Kidney capillary endothelial cell (primary cell): Measurements from ENCODE around the gene CPZ.

ENCODE experiments used
- DNase-seq: peaks from one replicate; pipeline ENCODE4 v3.0.0-alpha.2; 2018; ENCODE audit warnings: low spot score

CPZ gene

GRCh38 chr4:8592366-8593263 is at the start of gene CPZ:
Gene CPZ (plus strand): TSS chr4:8592765. CDS start chr4:8592834, 69 bp downstream.
- no peak for DNase-seq

GRCh38 chr4:8542776-8543525 is 49.6 kb upstream of the CPZ start:
- no peak for DNase-seq

- DNase-seq: no peak
These were observed 48.9 kb upstream of the CPZ start for GRCh38 chr4:8543623-8544022.

GRCh38 chr4:8544282-8544681 is 48.3 kb upstream of the CPZ start:
- no peak for DNase-seq

GRCh38 chr4:8544741-8545438 is 47.7 kb upstream of the CPZ start:
- DNase-seq: no peak

- no peak for DNase-seq
These were observed 47.2 kb upstream of the CPZ start for GRCh38 chr4:8545439-8545765.

GRCh38 chr4:8546766-8547107 is 45.8 kb upstream of the CPZ start:
- no peak for DNase-seq

GRCh38 chr4:8547108-8547911 is 45.3 kb upstream of the CPZ start:
- DNase-seq: no peak

GRCh38 chr4:8547912-8548730 is 44.4 kb upstream of the CPZ start:
- DNase-seq: no peak

- DNase-seq: no peak
These were observed 43.7 kb upstream of the CPZ start for GRCh38 chr4:8548731-8549351.

- DNase-seq: no peak
These were observed 43.1 kb upstream of the CPZ start for GRCh38 chr4:8549352-8549931.

- no peak for DNase-seq
These were observed 41.9 kb upstream of the CPZ start for GRCh38 chr4:8550691-8551090.

GRCh38 chr4:8552024-8552423 is 40.5 kb upstream of the CPZ start:
- no peak for DNase-seq

GRCh38 chr4:8552581-8553205 is 39.9 kb upstream of the CPZ start:
- DNase-seq: no peak

GRCh38 chr4:8553216-8553615 is 39.3 kb upstream of the CPZ start:
- DNase-seq: no peak

- DNase-seq: no peak
These were observed 38.6 kb upstream of the CPZ start for GRCh38 chr4:8553991-8554405.

- DNase-seq: no peak
These were observed 37.9 kb upstream of the CPZ start for GRCh38 chr4:8554555-8555100.

- no peak for DNase-seq
These were observed 36.8 kb upstream of the CPZ start for GRCh38 chr4:8555716-8556115.

- no peak for DNase-seq
These were observed 36.0 kb upstream of the CPZ start for GRCh38 chr4:8556341-8557150.
